Transverse colon (tissue), 4 donors: ENCODE data around the gene TIPARP.

Source experiments
- EP300 ChIP-seq: sonication (generic); formaldehyde crosslinking; IDR thresholded peaks from one replicate; pipeline ENCODE4 v1.6.1; 2017; ENCODE audit warnings: antibody characterized with exemption, low read depth
- POLR2A ChIP-seq: fragments of 450-650 bp; IDR thresholded peaks from one replicate; pipeline ENCODE4 v1.6.1; 2016; ENCODE audit warnings: antibody characterized with exemption, mild to moderate bottlenecking, moderate library complexity
- POLR2AphosphoS5 ChIP-seq, 3 donors: sonication (generic); formaldehyde crosslinking; IDR thresholded peaks; one replicate each; pipeline ENCODE4 v1.6.1; 2016; ENCODE audit warnings: antibody characterized with exemption in 3 of 3
- TF ChIP-seq, protein P1 (sequence below), 5 experiments: fragments of 200-600 bp in 3 of 5; fragments of 450-650 bp in 2 of 5; sonication (generic) in 3 of 5; IDR thresholded peaks; 1 replicate in 2 of 5; 2 replicates in 3 of 5; pipeline ENCODE4 v1.5.1; 2016 to 2017; ENCODE audit warnings: antibody characterized with exemption in 5 of 5, inconsistent platforms in 3 of 5, mild to moderate bottlenecking in 2 of 5, moderate library complexity in 1 of 5

DNA sequence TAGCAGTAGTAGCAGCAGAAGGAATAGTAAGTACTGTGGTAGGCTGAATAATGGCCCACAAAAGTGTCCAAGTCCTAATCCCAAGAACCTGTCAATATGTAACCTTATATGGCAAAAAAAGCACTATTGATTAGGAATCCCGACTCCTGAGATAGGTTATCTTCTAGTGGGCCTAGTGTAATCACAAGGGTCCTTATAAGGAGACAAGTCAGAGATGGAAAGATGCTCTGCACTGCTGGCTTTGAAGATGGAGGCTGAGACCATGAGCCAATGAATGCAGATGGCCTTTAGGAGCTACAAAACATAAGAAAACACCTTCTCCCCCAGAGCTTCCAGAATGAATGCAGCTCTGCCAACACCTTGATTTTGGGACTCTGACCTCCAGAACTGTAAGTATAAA, 36.0 kb downstream of the TIPARP start:
- TF ChIP-seq, protein P1, sequence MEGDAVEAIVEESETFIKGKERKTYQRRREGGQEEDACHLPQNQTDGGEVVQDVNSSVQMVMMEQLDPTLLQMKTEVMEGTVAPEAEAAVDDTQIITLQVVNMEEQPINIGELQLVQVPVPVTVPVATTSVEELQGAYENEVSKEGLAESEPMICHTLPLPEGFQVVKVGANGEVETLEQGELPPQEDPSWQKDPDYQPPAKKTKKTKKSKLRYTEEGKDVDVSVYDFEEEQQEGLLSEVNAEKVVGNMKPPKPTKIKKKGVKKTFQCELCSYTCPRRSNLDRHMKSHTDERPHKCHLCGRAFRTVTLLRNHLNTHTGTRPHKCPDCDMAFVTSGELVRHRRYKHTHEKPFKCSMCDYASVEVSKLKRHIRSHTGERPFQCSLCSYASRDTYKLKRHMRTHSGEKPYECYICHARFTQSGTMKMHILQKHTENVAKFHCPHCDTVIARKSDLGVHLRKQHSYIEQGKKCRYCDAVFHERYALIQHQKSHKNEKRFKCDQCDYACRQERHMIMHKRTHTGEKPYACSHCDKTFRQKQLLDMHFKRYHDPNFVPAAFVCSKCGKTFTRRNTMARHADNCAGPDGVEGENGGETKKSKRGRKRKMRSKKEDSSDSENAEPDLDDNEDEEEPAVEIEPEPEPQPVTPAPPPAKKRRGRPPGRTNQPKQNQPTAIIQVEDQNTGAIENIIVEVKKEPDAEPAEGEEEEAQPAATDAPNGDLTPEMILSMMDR (IDR thresholded peaks at IDR 0.05): no peak
- no peak for TF ChIP-seq EP300
- no peak for TF ChIP-seq POLR2AphosphoS5 (IDR thresholded peaks at IDR 0.05)
- TF ChIP-seq POLR2A: no peak
